Measurements from ENCODE around the gene GSG1L2. TPM values are rescaled to one million over a fixed set of nuclear protein-coding genes. Genes with fewer than 3 reads are reported as not detected.

The GSG1L2 gene
- total RNA-seq, 4 donors from 2014 or later: not detected

DNA sequence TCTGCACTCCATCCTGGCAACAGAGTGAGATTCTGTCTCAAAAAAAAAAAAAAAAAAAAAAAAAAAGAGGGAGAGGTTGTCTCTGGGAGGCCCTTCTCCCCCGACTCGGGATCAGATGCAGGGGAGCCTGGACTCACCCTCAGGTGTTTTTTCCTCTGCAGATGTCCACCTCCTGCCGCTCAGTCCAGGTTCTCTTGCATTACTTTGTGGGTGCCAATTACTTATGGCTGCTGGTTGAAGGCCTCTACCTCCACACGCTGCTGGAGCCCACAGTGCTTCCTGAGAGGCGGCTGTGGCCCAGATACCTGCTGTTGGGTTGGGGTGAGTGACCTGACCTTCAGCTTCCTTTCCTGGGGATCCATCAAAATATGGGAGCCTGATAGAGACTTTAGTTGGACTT, 37.9 kb upstream of the GSG1L2 start:
- no peak for DNase-seq
- H3K27me3 ChIP-seq: no peaks in the 10 kb centered on the region
- no peaks in the 10 kb centered on the region for H3K4me1 ChIP-seq
- no peaks in the 10 kb centered on the region for H3K36me3 ChIP-seq
- no peak for TF ChIP-seq CTCF (IDR thresholded peaks at IDR 0.05)
- no peak for TF ChIP-seq POLR2A (IDR thresholded peaks at IDR 0.05)
- H3K9me3 ChIP-seq: no peaks in the 10 kb centered on the region
- no peak overlapping the region for H3K27ac ChIP-seq
- H3K4me3 ChIP-seq: no peak overlapping the region

DNA sequence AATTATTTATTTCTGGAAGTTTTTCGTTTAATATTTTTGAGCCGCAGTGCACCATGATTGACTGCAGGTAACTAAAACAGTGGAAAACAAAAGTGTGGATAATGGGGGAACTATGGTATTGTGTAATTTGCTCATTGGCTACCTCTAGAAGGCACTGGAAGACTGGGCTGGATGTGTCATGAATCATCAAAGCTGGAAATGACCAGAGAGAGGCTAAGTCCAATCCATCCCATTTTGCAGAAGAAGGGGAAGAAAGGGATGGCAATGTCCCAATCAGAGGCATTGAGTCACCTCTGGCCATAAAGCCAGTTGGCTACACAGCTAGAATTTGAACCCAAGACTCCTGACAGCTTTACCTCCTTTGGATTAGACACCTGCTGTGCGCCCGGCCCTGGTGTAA, 33.2 kb upstream of the GSG1L2 start:
- Histone ChIP-seq H3K4me3 (no peak overlapping the region), H3K27ac (no peak overlapping the region), H3K27me3 (no peaks in the 10 kb centered on the region), H3K4me1 (no peaks in the 10 kb centered on the region), H3K36me3 (no peaks in the 10 kb centered on the region), H3K9me3 (no peaks in the 10 kb centered on the region)
- no peak for TF ChIP-seq CTCF (IDR thresholded peaks at IDR 0.05)
- no peak for TF ChIP-seq POLR2A (IDR thresholded peaks at IDR 0.05)
- DNase-seq: no peak

DNA sequence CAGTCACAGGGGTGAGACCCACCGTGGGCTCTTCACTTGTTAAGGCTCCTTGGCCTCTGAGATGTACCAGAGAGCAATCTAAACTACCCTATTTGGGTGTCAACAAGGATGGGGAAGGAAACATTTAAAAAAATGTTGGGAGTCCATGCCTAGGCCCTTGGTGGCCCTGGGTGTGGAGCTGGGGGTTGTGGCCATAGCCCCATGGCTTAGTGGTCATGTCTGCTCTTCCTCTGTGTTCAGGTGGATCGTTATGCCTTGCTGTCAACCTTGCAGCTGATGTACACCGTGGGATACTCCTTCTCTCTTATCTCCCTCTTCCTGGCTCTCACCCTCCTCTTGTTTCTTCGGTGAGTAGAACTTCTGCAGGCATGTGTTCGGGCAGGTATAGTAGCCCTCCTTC, 32.4 kb upstream of the GSG1L2 start:
- no peak for DNase-seq
- Histone ChIP-seq H3K4me3 (no peak overlapping the region), H3K27ac (no peak overlapping the region), H3K36me3 (no peaks in the 10 kb centered on the region), H3K27me3 (no peaks in the 10 kb centered on the region), H3K9me3 (no peaks in the 10 kb centered on the region), H3K4me1 (no peaks in the 10 kb centered on the region)
- no peak for TF ChIP-seq POLR2A (IDR thresholded peaks at IDR 0.05)
- TF ChIP-seq CTCF (IDR thresholded peaks at IDR 0.05): no peak

DNA sequence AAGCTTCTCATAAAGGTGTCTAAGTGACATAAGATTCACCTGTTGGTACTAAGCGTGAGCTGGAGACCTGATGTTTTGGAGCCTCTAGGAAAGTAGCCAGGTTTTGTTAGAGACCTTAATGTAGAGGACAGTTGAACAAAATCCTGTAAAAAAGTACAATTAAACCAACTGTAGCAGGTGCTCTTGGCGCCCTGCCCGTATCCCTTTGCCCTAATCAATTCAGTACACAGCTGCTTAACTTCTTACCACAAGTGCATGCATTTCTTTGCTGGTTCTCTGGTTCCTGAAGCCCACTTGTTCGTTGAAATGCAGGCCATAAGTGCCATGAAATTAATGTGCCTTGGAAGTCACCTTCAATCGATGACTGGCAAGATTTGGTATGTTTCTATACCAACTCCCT, 28.3 kb upstream of the GSG1L2 start:
- H3K9me3 ChIP-seq: no peaks in the 10 kb centered on the region
- H3K27ac ChIP-seq: no peak overlapping the region
- no peaks in the 10 kb centered on the region for H3K4me1 ChIP-seq
- no peak for DNase-seq
- no peaks in the 10 kb centered on the region for H3K36me3 ChIP-seq
- no peak overlapping the region for H3K4me3 ChIP-seq
- no peaks in the 10 kb centered on the region for H3K27me3 ChIP-seq
- TF ChIP-seq POLR2A (IDR thresholded peaks at IDR 0.05) (no peak), CTCF (IDR thresholded peaks at IDR 0.05) (no peak)

GRCh38 chr17:9845306-9845705, 23.4 kb upstream of the GSG1L2 start:
- H3K9me3 ChIP-seq: no peaks in the 10 kb centered on the region
- H3K27me3 ChIP-seq: no peaks in the 10 kb centered on the region
- no peak overlapping the region for H3K4me3 ChIP-seq
- no peaks in the 10 kb centered on the region for H3K36me3 ChIP-seq
- no peak overlapping the region for H3K27ac ChIP-seq
- TF ChIP-seq POLR2A (IDR thresholded peaks at IDR 0.05) (no peak), CTCF (IDR thresholded peaks at IDR 0.05) (no peak)
- DNase-seq: no peak
- peaks cover 0 to 18% (median 0%) of the 10 kb centered on the region in 4 donors for H3K4me1 ChIP-seq

GRCh38 chr17:9844153-9844552, 22.3 kb upstream of the GSG1L2 start:
- H3K27me3 ChIP-seq: no peaks in the 10 kb centered on the region
- peaks cover 0 to 18% (median 0%) of the 10 kb centered on the region in 4 donors for H3K4me1 ChIP-seq
- no peak overlapping the region for H3K27ac ChIP-seq
- TF ChIP-seq POLR2A (IDR thresholded peaks at IDR 0.05) (no peak), CTCF (IDR thresholded peaks at IDR 0.05) (no peak)
- DNase-seq: no peak
- H3K4me3 ChIP-seq: no peak overlapping the region
- no peaks in the 10 kb centered on the region for H3K9me3 ChIP-seq
- no peaks in the 10 kb centered on the region for H3K36me3 ChIP-seq
